Measurements from ENCODE around the gene GJB1.

DNA sequence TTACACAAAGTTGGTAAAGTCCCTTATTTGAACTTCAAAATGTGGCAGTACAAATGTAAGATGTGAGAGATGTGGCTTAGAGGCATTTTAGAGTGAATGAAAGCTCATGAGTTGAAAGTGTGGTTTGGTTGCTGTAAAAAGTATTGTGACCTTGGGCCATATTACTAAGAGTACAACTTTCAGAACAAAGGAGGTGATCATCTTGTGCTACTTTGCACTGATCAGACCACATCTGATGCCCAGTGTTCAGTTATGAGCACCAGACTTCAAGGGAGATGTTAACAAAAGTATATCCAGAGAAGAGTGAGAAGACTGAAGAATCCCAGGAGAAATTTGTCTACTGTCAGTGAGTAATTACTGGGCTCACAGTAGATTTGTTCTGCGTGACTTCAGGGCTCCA is 48.2 kb upstream of the GJB1 start:
- TF ChIP-seq EP300 (IDR thresholded peaks at IDR 0.05) (no peak), POLR2A (IDR thresholded peaks at IDR 0.05) (no peak)
- TF ChIP-seq, protein P1, sequence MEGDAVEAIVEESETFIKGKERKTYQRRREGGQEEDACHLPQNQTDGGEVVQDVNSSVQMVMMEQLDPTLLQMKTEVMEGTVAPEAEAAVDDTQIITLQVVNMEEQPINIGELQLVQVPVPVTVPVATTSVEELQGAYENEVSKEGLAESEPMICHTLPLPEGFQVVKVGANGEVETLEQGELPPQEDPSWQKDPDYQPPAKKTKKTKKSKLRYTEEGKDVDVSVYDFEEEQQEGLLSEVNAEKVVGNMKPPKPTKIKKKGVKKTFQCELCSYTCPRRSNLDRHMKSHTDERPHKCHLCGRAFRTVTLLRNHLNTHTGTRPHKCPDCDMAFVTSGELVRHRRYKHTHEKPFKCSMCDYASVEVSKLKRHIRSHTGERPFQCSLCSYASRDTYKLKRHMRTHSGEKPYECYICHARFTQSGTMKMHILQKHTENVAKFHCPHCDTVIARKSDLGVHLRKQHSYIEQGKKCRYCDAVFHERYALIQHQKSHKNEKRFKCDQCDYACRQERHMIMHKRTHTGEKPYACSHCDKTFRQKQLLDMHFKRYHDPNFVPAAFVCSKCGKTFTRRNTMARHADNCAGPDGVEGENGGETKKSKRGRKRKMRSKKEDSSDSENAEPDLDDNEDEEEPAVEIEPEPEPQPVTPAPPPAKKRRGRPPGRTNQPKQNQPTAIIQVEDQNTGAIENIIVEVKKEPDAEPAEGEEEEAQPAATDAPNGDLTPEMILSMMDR (IDR thresholded peaks at IDR 0.05) = no peak
